Neural progenitor cell (in vitro differentiated cells): ENCODE data around the gene TMX4.

Experiments
- EZH2 ChIP-seq: fragments of 200-600 bp; sonication (generic); IDR thresholded peaks from 2 replicates; pipeline ENCODE4 v1.6.1; 2017; ENCODE audit warnings: antibody characterized with exemption, mild to moderate bottlenecking, moderate library complexity
- TF ChIP-seq, protein P1 (sequence below): fragments of 200-600 bp; sonication (generic); IDR thresholded peaks from 2 replicates; pipeline ENCODE4 v1.5.1; 2017; ENCODE audit warnings: antibody characterized with exemption, mild to moderate bottlenecking

- TF ChIP-seq, protein P1, sequence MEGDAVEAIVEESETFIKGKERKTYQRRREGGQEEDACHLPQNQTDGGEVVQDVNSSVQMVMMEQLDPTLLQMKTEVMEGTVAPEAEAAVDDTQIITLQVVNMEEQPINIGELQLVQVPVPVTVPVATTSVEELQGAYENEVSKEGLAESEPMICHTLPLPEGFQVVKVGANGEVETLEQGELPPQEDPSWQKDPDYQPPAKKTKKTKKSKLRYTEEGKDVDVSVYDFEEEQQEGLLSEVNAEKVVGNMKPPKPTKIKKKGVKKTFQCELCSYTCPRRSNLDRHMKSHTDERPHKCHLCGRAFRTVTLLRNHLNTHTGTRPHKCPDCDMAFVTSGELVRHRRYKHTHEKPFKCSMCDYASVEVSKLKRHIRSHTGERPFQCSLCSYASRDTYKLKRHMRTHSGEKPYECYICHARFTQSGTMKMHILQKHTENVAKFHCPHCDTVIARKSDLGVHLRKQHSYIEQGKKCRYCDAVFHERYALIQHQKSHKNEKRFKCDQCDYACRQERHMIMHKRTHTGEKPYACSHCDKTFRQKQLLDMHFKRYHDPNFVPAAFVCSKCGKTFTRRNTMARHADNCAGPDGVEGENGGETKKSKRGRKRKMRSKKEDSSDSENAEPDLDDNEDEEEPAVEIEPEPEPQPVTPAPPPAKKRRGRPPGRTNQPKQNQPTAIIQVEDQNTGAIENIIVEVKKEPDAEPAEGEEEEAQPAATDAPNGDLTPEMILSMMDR: no peak
- TF ChIP-seq EZH2: no peak
Observed at GRCh38 chr20:8005575-8006366, 13.8 kb downstream of the TMX4 start.
